GM19239 (cell line): ENCODE results near the gene PIP5K1C.
"Not testable (repeated sequence)": the region's sequence is repeated elsewhere in the genome, so short reads cannot be mapped to it uniquely, and the experiment has no call there.

ENCODE experiments used
- DNase-seq: peaks from one replicate; pipeline ENCODE4 v3.0.0; 2011; ENCODE audit warnings: low spot score; ENCODE audit not compliant: insufficient read length
- FAIRE-seq: peaks from 2 replicates; lab custom pipeline; 2011; peaks lifted over from hg19 to GRCh38; lab: Jason Lieb, UNC

Gene PIP5K1C

GRCh38 chr19:3679581-3679980, 20.7 kb downstream of the PIP5K1C start:
- DNase-seq (no peak), FAIRE-seq (no peak)

DNA sequence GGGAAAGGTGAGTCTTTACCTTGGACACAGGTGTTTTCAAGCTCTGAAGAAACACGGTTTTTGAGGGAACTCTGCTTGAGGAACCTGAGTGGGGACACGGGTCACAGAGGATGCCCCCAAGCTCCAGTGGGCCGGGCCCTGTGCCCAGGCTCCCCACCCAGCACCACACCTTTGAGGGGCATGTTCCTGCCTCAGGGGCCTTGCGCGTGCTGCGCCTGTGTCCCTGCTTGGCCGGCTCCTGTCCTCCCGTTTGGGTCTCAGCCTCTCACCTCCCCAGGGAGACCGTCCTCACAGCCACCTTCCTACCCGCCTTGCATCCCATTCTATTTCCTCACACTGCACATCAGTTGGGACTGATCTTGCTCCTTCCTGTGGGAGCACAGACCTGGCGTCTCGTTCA, 21.1 kb downstream of the PIP5K1C start:
- no peak for FAIRE-seq
- no peak for DNase-seq

DNA sequence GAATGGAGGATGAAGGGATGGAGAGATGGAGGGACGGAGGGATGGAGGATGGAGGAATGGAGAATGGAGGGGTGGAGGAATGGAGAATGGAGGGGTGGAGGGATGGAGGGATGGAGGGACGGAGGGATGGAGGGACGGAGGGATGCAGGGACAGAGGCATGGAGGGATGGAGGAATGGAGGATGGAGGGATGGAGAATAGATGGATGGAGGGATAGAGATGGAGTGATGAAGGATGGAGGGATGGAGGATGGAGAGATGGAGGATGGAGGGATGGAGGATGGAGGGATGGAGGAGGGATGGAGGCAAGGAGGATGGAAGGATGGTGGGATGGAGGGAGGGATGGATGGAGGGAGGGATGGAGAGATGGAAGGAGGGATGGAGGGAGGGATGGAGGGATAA, 22.1 kb downstream of the PIP5K1C start:
- no peak for DNase-seq
- no peak for FAIRE-seq

- FAIRE-seq (no peak), DNase-seq (no peak)
Measured at GRCh38 chr19:3674784-3675543, 25.3 kb downstream of the PIP5K1C start.

- no peak for DNase-seq
- no peak for FAIRE-seq
Measured at GRCh38 chr19:3673506-3674439, 26.5 kb downstream of the PIP5K1C start.

GRCh38 chr19:3672993-3673392, 27.3 kb downstream of the PIP5K1C start:
- no peak for DNase-seq
- no peak for FAIRE-seq

GRCh38 chr19:3672575-3672948, 27.7 kb downstream of the PIP5K1C start:
- FAIRE-seq, result no peak

GRCh38 chr19:3671680-3672574, 28.3 kb downstream of the PIP5K1C start:
- DNase-seq (no peak), FAIRE-seq (peak; percentile 31)

More at GRCh38 chr19:3672575-3672948, 27.7 kb downstream of the PIP5K1C start:
- no peak for DNase-seq

DNA sequence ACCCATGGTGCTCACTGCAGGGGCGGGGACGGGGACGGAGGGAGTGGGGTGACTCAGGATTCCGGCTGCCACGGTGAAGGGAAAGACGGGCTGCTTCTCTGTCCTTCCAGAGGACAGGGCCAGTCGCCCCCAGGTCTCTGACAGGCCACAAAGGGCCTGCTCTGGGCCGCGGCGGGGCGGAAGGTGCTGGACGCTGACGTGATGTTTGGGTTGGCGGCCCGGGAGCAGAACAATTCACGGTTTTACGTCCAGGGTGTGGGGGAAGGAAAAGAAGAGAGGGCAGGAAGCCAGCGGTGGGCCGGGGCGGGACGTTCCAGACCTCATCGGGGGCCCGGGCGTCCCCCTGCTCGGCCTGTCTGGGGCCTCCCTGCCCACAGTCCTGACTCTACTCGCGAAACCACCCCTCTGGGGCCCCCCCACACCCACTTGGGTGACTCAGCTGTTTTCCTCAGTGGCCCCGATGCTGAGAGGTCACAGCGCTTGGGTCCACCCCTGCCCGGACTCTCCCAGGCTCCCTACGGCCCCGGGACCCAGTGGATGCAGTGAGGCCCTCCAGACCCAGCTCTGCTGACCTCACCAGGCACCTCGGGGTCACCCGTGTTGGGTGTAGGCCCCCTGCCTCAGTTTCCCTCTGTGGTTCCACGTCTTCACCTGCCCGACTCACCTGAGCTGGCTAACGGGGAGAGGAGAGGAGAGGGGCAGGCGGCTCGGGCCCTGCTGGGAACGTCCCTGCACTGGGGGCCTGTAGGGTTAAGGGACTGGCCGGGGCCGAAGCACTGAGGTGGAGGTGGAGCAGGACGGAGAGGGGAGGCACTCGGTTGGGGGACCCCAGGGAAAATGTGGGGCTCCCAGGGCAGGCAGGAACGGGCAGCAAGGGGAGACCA, 29.2 kb downstream of the PIP5K1C start:
- peak; percentile 55 for DNase-seq
- no peak for FAIRE-seq

GRCh38 chr19:3669947-3670795, 30.1 kb downstream of the PIP5K1C start:
- no peak for DNase-seq

DNA sequence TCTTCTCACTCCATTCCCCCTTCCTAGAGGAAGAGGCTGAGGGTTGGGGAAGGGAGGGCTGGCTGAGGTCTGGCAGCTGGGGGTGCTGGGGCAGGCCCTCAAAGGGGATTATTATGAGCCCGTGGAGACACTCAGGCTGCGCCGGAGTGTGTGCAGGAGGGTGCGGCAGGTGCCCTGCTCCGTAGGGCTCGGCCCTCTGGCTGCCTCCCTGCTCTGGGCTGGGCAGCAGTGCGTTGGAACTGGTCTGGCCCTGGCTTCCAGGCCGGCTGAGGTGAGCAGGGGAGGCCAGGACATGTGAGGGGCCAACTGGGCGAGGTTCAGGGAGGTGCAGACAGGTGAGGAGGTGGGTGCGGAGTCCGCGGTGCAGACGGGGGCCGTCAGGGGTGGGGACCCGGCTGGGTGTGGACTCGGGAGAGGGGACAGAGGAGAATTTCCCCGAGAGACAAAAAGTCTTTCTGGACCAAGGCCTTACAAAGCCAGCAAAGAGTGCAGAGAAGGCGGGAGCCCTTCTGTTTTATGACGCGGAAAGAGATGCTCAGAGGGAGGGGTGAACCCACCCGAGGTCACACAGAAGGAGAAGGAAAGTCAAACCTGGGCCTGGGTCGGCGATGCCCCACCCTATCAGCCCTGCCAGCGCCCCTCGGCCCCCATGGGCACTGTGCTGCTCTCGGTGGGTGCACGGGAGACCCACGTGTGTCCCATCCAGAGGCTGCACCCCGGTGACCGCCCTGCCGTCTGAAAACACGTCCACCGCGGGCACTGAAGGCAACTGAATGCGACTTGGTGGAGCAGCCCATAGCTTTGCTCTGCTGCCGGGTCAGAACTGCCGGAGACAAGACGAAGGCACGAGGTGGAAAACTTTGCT, 31.0 kb downstream of the PIP5K1C start:
- FAIRE-seq (no peak), DNase-seq (no peak)

More at GRCh38 chr19:3669947-3670795, 30.1 kb downstream of the PIP5K1C start:
- FAIRE-seq, result no peak

- DNase-seq, result no peak
- no peak for FAIRE-seq
Measured at GRCh38 chr19:3668331-3669081, 31.8 kb downstream of the PIP5K1C start.

GRCh38 chr19:3667766-3668165, 32.5 kb downstream of the PIP5K1C start:
- DNase-seq (no peak), FAIRE-seq (no peak)

DNA sequence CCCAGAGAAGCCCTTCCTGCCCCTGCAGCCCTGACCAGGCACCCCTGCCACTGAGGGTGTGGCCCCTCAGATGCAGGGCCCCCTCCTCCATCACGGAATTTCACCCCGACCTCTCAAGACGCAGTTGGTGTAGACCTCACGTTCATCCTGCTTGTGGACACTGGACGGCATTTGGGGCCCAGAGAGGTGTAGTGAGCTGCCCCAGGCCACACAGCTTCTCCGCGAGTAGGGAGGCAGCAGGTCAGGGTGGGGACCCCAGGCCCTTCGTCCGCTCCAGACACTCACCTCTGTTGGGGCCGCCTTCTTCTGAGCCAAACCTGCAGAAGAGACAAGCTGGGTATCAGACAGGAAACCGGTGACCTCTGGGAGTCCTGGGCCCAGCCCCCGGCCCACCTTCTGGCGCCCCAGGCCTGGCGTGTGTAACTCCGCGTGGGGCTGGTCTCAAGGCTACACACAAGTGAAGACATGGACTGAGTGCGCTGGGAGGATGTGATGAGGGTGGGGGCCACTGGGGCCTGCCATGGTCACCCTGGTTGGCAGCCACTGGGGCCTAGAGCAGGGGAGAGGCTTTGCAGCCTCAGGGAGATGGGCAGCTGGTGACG, 33.1 kb downstream of the PIP5K1C start:
- DNase-seq, result no peak
- FAIRE-seq, result no peak

DNA sequence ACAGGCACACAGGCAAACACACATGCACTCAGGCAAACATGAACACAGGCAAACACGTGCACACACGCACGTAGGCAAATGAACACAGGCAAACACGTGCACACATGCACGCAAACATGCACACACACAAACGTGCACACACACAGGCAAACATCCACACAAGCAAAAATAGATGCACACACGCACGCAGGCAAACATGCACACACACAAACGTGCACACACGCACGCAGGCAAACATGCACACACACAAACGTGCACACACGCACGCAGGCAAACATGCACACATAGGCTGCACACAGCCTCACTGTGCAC, 33.8 kb downstream of the PIP5K1C start:
- not testable (repeated sequence) for FAIRE-seq, DNase-seq

GRCh38 chr19:3665681-3666544, 34.4 kb downstream of the PIP5K1C start:
- FAIRE-seq, result peak; percentile 73
- DNase-seq, result peak; percentile 93
